ENCODE results near the gene SLC16A10. TPM values are rescaled to one million over a fixed set of nuclear protein-coding genes. Genes with fewer than 3 reads are reported as not detected.

SLC16A10 gene, protein sequence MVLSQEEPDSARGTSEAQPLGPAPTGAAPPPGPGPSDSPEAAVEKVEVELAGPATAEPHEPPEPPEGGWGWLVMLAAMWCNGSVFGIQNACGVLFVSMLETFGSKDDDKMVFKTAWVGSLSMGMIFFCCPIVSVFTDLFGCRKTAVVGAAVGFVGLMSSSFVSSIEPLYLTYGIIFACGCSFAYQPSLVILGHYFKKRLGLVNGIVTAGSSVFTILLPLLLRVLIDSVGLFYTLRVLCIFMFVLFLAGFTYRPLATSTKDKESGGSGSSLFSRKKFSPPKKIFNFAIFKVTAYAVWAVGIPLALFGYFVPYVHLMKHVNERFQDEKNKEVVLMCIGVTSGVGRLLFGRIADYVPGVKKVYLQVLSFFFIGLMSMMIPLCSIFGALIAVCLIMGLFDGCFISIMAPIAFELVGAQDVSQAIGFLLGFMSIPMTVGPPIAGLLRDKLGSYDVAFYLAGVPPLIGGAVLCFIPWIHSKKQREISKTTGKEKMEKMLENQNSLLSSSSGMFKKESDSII
- polyA plus RNA-seq (2011; rRNA removed) = not detected in 2 replicates
- under 0.01 TPM in 1 of 2 replicates, not detected in the other for polyA minus RNA-seq (2011; rRNA and poly(A)+ RNA removed)

DNA sequence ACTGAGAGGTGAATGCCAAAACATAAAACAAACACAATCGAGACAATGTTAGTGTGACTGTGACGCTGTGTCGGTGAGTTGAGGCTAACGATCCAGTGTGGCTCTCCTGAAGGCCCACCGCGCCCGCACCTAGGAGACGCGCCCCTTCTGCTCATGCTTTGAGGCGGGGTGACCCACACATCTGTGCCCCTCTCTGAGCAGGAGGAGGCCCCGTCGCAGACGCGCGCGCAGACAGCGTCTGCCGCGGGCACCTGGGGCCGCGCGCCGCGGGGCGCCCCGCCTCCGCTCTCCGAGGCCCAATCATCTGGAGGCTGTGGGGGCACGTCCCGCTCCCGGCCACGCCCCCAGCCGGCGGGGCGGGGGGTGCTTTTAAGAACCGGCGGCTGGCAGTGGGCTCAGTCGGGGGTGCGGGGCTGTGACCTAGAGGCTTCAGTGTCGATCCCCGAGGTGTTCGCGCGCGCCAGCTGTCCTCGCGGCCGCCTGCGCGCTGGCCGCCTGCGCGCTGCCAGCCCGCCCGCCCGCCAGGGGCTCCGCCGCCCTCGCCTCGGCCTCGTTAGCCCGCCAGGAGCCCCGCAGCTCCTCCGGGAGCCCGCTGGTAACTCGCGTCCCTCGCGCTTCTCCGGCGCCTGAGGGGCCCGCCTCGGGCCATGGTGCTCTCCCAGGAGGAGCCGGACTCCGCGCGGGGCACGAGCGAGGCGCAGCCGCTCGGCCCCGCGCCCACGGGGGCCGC, at the start of gene SLC16A10:
Gene SLC16A10 (plus strand): TSS at position 398 of the 730 bp plus-strand sequence. CDS start 250 bp downstream, at position 648.
- H3K4me3 ChIP-seq (ENCODE audit: low read depth, low read length) = peak within 1 kb of the TSS; percentile 34
- no peaks in the 10 kb centered on the region for H3K36me3 ChIP-seq (ENCODE audit: control insufficient read depth, insufficient read depth, low read length)
- ChIA-PET CTCF (interaction anchor here (0.6 kb wide), 1 partner anchor 1495 kb away, joined by 3 read pairs; no protein-coding TSS in a partner anchor), POLR2A (no interaction called here)
- TF ChIP-seq, protein P1, sequence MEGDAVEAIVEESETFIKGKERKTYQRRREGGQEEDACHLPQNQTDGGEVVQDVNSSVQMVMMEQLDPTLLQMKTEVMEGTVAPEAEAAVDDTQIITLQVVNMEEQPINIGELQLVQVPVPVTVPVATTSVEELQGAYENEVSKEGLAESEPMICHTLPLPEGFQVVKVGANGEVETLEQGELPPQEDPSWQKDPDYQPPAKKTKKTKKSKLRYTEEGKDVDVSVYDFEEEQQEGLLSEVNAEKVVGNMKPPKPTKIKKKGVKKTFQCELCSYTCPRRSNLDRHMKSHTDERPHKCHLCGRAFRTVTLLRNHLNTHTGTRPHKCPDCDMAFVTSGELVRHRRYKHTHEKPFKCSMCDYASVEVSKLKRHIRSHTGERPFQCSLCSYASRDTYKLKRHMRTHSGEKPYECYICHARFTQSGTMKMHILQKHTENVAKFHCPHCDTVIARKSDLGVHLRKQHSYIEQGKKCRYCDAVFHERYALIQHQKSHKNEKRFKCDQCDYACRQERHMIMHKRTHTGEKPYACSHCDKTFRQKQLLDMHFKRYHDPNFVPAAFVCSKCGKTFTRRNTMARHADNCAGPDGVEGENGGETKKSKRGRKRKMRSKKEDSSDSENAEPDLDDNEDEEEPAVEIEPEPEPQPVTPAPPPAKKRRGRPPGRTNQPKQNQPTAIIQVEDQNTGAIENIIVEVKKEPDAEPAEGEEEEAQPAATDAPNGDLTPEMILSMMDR (IDR thresholded peaks at IDR 0.05; ENCODE audit: insufficient read depth, low read depth, low read length) = no peak
- H3K27me3 ChIP-seq (ENCODE audit: control insufficient read depth, insufficient read depth, low read length) = peaks cover 32% of the 10 kb centered on the region
- DNase-seq (ENCODE audit: low read depth) = no peak

DNA sequence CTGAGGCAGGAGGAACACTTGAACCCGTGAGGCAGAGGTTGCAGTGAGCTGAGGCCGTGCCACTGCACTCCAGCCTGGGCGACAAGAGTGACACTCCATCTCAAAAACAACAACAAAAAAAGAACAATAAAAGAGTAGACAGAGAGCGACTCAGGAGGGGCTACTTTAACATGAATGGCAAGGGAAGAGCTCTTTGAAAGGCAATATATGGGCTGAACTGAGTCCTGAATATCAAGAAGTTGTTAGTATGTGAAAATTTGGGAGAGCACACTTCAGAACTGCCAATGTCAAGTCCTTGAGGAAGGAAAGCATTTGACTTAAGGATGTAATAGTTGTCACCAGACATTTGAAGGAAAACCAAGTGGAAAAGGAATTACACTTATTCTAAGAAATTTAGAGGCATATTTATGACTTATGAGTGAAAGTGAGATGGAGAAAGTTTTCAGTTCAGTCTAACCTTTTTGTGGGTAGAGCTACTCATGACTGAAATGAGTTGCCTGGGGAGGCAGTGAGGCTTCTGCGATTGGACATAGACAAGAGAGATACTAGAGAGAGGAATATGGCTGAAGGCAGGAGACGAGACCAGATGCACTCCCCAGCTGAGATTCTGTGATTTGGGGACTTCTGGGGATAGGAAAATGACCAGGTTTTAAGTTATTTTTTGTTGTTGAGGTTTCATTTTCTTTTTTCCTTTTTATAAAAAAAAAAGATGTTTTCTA, 48.6 kb upstream of the SLC16A10 start:
- POLR2A ChIA-PET = no interaction called here
- DNase-seq (ENCODE audit: low read depth) = no peak
- TF ChIP-seq, protein P1 (IDR thresholded peaks at IDR 0.05; ENCODE audit: insufficient read depth, low read depth, low read length) = no peak
- H3K4me3 ChIP-seq (ENCODE audit: low read depth, low read length) = no peak overlapping the region
- H3K36me3 ChIP-seq (ENCODE audit: control insufficient read depth, insufficient read depth, low read length) = no peaks in the 10 kb centered on the region
- CTCF ChIA-PET = interaction anchor here (0.6 to 1.0 kb wide), 2 partner anchors 10 to 19 kb away, joined by 3 read pairs; no protein-coding TSS in a partner anchor
- H3K27me3 ChIP-seq (ENCODE audit: control insufficient read depth, insufficient read depth, low read length) = no peaks in the 10 kb centered on the region

DNA sequence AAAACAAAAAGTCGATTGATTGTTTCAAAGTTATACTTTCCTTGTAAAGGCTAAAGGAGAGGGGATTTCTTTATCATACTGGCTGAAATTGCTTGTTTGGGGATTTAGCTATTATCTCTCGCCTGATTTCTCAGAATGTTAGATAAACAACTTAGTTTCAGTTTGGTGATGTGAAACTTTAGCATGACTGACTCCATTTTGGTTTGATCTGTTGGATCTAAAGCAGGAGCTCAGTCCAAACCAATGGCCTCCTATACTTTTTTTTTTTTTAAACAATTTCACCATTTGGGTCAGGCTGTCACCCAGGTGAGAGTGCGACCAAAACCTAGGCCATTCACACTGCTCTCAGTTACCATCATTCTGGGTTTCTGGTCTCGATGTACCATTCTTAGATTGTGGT, 45.4 kb upstream of the SLC16A10 start:
- ChIA-PET POLR2A (no interaction called here), CTCF (interaction anchor here (0.7 to 2.8 kb wide), 3 partner anchors 9 to 16 kb away, joined by 3 to 12 read pairs (median 4); no protein-coding TSS in a partner anchor)
- Histone ChIP-seq H3K27me3 (ENCODE audit: control insufficient read depth, insufficient read depth, low read length) (no peaks in the 10 kb centered on the region), H3K36me3 (ENCODE audit: control insufficient read depth, insufficient read depth, low read length) (no peaks in the 10 kb centered on the region), H3K4me3 (ENCODE audit: low read depth, low read length) (no peak overlapping the region)
- TF ChIP-seq, protein P1 (IDR thresholded peaks at IDR 0.05; ENCODE audit: insufficient read depth, low read depth, low read length) = no peak
- no peak for DNase-seq (ENCODE audit: low read depth)

DNA sequence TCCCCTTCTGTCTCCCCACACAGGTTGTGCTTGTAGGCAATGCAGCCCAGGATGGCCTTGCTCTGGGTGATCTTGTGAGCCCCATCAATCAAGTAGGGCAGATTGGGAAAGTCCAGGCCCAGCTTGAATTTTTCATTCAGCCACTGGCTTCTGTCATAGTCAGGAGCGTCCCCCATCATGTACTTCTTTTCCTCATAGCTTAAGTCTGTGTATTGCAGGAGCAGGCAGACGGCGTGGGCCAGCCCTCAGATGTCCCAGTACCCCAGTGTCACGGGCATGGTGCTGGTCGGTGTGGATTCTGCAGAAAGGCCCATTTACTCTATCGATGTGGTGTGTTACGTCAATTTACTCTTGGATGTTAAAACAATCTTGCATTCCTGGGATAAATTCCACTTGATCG, 40.1 kb upstream of the SLC16A10 start:
- Histone ChIP-seq H3K36me3 (ENCODE audit: control insufficient read depth, insufficient read depth, low read length) (no peaks in the 10 kb centered on the region), H3K4me3 (ENCODE audit: low read depth, low read length) (no peak overlapping the region), H3K27me3 (ENCODE audit: control insufficient read depth, insufficient read depth, low read length) (no peaks in the 10 kb centered on the region; the same call in 1 of the 2 replicates)
- ChIA-PET POLR2A (no interaction called here), CTCF (interaction anchor here (1.4 to 3.3 kb wide), 2 partner anchors 11 to 13 kb away, joined by 3 to 15 read pairs; no protein-coding TSS in a partner anchor)
- TF ChIP-seq, protein P1 (IDR thresholded peaks at IDR 0.05; ENCODE audit: insufficient read depth, low read depth, low read length) = no peak
- no peak for DNase-seq (ENCODE audit: low read depth)

All from BJ (cell line).